ENCODE measurements around the gene TTC34.

DNA sequence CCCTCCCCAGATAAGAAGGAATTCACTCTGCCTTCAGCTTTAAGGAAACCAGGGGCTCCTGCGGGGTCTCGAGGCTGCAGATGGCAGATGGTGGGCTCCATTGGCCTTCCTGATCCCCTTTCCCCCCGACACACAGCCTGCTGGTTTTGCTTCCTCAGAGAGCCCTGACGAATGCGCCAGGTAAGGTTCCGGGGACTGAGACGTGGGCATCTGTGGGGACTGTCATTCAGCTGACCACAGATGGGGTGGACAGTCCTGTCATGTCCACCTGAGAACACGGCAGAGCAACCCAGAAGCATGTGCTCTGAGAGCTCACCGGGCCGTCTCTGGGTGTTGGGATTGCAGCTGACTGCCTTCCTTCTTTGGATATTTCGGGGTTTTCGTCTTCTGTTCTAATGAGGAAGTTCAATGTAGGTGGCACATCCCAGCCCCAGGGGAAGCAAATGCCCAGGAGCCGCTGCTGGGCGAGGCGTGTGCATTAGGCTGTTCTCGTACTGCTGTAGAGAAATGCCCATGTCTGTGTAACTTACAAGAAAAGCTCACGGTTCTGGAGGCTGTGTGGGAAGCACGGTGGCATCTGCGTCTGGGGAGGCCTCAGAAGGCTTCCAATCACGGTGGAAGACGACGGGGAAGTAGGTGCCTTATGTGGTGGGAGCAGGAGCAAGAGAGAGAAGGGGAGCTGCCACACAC is 22.6 kb upstream of the TTC34 start:
- TF ChIP-seq EZH2 (IDR thresholded peaks at IDR 0.05; ENCODE audit: insufficient read depth, poor library complexity, severe bottlenecking) (no peak), EZH2phosphoT487 (IDR thresholded peaks at IDR 0.05; ENCODE audit: insufficient read depth, low read depth) (no peak)

Measured in GM23248 (cell line).